Hindlimb muscle (tissue), 1 donor: ENCODE data around the gene FANCM. TPM values are rescaled to one million over a fixed set of nuclear protein-coding genes. Genes with fewer than 3 reads are reported as not detected.

Experiments used
- DNase-seq: peaks from one replicate; pipeline ENCODE4 v3.0.0-alpha.2; 2013
- polyA plus RNA-seq: library from polyadenylated mRNA; unstranded; fragments of 120-200 nt; gene quantifications from one replicate; pipeline ENCODE4 v1.2.1, GENCODE V29; 2013; ENCODE audit not compliant: insufficient read length

The FANCM gene
- polyA plus RNA-seq, 1 donor, result 5.3 TPM

DNA sequence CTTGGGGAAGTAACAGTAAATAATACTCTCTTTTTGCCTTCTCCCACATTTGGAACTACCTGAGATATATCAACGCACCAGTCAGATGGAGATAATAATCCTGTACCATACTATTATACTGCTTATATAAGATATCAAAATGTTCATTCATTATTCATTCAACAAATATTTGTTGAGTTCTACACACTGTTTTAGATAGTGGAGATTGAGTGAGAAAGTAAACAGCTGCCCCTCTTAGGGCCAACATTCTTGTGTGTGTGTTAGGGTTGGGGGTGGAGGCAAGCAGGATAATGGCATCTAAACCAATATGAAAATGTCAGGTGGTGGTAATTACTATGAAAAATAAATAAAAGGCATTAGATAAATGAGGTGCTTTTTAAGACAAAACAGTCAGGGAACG lies 103.3 kb downstream of the FANCM start:
- DNase-seq, result no peak

DNA sequence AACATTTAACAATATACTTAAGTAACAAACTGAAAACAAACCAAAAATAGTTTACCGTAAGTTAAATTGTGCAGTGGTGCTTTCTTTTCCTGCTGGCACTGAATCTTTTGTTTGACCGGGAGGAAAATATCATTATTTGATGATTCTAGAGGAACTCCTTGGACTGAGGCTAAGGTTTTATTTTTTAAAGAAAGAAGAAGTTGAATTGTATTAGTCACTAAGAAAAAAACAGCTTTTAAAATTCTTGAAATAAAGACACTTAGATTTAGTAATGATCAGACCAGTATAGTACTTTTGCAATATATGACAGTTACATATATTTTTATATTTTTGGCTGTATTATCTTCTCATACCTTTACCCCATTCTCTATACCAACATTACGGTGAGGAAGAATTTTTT lies 107.0 kb downstream of the FANCM start:
- DNase-seq, result no peak

DNA sequence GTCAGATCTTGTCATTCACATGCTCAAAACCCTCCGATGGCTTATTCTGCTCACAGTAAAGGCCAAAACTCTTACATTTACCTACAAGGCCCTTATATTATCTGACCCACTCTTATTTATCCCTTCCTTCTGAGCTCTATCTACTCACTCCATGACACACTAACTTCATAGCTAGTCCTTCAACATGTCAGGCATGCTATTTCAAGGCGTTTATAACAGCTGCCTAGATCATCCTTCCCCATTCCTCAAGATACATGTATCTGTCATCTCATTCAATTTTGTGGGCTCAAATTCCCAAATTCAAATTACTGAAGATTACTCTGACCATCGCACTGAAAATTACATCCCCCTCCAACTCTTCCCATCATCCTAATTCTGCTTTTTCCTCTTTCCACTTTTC lies 110.4 kb downstream of the FANCM start:
- no peak for DNase-seq

DNA sequence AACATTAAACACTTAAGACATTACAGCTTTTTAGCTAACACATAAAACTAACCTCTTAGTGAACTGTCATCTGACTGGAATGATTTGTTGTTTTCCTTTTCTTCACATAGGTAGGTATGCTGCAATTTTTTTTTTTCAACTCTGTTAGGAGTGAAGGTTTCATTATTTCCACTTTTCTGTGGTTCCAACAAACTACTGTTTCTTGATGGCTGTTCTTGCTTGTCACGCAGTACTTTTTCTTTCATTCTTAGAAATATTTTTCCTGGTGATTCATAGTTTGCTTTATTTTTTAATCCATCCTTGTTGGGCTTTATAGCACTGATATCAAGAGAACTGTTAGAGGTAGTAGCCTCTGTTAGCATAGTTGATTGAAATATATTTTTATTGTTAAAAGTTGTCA lies 111.0 kb downstream of the FANCM start:
- DNase-seq, result no peak

DNA sequence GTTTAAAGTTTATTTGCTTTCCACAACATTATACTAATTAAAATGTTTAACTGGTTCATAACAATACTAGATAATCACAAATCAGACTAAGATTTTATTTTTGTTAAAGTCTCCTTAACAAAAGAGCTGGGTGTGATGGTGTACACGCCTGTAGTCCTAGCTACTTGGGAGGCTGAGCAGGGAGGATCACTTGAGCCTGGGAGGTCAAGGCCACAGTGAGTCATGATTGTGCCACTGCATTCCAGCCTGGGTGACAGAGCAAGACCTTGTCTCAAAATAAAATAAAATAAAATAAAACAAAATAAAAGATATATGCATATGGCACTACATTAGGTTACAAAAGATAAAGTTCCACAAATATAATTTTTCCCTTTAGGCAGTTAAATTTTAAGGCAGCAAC lies 111.7 kb downstream of the FANCM start:
- no peak for DNase-seq

DNA sequence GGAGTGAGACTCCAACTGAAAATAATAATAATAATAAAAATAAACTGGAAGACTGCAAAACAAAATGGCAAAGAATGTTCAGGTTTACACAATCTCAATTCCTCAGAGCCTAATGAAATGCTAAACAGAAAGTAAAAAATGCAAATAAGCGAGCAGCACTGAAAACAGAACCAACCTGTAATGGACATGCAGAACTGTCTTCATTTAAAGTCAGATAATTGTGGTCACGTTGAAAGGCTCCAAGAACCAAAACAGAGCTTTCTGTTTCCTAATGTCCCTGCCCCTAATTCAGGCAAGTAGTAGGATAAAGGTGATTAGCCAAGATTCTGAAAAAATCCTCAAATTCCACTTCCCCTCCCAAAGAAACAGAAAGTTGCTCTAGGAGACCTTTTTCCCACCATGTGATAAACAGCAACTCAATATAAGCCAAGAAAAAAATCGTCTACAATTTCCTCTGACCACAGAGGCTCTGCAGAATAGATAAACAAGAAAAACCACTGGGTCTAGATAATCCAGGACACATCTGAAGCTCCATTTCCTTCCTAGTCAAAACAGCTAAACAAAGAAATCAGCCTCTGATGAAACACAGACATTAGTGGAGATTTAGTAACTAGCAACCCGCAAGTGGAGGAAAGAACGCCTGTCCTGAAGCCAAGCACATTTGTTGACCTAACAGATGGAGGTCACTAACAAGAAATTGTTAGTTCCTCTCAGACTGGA lies 114.3 kb downstream of the FANCM start:
- no peak for DNase-seq

Other genes starting within 250 kb of the FANCM start
- gene KLHL28, start 174.0 kb upstream of the FANCM start, polyA plus RNA-seq, result 14.7 TPM
- gene TOGARAM1, start 173.7 kb upstream of the FANCM start, polyA plus RNA-seq, result 28.0 TPM
- 59.3 TPM for gene PRPF39, start 51.8 kb upstream of the FANCM start, polyA plus RNA-seq
- gene FKBP3, start 1.4 kb upstream of the FANCM start, polyA plus RNA-seq, result 112 TPM
- 17.8 TPM for gene MIS18BP1, start 117.3 kb downstream of the FANCM start, polyA plus RNA-seq